Endodermal cell (in vitro differentiated cells): ENCODE results near the gene BMP7. TPM values are rescaled to one million over a fixed set of nuclear protein-coding genes. Genes with fewer than 3 reads are reported as not detected.

Source experiments
- DNase-seq: peaks from one replicate; pipeline ENCODE4 v3.0.0-alpha.2; 2017
- H3K27ac ChIP-seq: 2 replicates; pipeline ENCODE4 v1.5.1; 2013; ENCODE audit warnings: mild to moderate bottlenecking, low read depth, low read length, moderate library complexity
- H3K27me3 ChIP-seq: 2 replicates; pipeline ENCODE4 v1.6.1; 2013; ENCODE audit warnings: mild to moderate bottlenecking, low read length, moderate library complexity; ENCODE audit not compliant: insufficient read depth, control insufficient read depth, poor library complexity, severe bottlenecking
- H3K36me3 ChIP-seq: 2 replicates; pipeline ENCODE4 v1.7.0; 2013; ENCODE audit warnings: mild to moderate bottlenecking, low read length, moderate library complexity; ENCODE audit not compliant: control insufficient read depth, insufficient read depth
- H3K4me1 ChIP-seq: one replicate; pipeline ENCODE4 v1.7.0; 2013; ENCODE audit warnings: low read length; ENCODE audit not compliant: control insufficient read depth, insufficient read depth
- H3K4me3 ChIP-seq: 2 replicates; pipeline ENCODE4 v1.5.1; 2013; ENCODE audit warnings: mild to moderate bottlenecking, low read length, moderate library complexity
- H3K9ac ChIP-seq: 2 replicates; pipeline ENCODE4 v1.6.1; 2013; ENCODE audit warnings: mild to moderate bottlenecking, low read length, moderate library complexity; ENCODE audit not compliant: poor library complexity, severe bottlenecking; ENCODE audit errors: extremely low read depth
- H3K9me3 ChIP-seq: 2 replicates; pipeline ENCODE4 v1.6.1; 2013; ENCODE audit warnings: mild to moderate bottlenecking, low read length, moderate library complexity; ENCODE audit not compliant: control insufficient read depth
- H3K27ac Mint-ChIP-seq: 2 replicates; pipeline ENCODE4 v1.8.0; 2020; ENCODE audit warnings: mixed read lengths
- H3K27me3 Mint-ChIP-seq: 2 replicates; pipeline ENCODE4 v1.8.0; 2021; ENCODE audit warnings: mild to moderate bottlenecking, mixed read lengths; ENCODE audit not compliant: insufficient read depth
- H3K36me3 Mint-ChIP-seq: 2 replicates; pipeline ENCODE4 v1.8.0; 2020; ENCODE audit warnings: low read depth, mixed read lengths
- H3K4me1 Mint-ChIP-seq: 2 replicates; pipeline ENCODE4 v1.8.0; 2020; ENCODE audit warnings: mixed read lengths
- H3K4me3 Mint-ChIP-seq: 2 replicates; pipeline ENCODE4 v1.8.0; 2020; ENCODE audit warnings: mild to moderate bottlenecking, moderate library complexity, mixed read lengths
- H3K9me3 Mint-ChIP-seq: 2 replicates; pipeline ENCODE4 v1.8.0; 2020; ENCODE audit warnings: mild to moderate bottlenecking, mixed read lengths
- CTCF ChIP-seq: fragments of 200-600 bp; sonication (generic); conservative IDR thresholded peaks from 2 replicates; pipeline ENCODE4 v1.5.0; 2021; ENCODE audit warnings: antibody characterized with exemption, mild to moderate bottlenecking
- WGBS, 2 experiments: methylation state at CpG; one replicate each; pipeline versions ENCODE4 v1.1.5 to v1.1.7; 2013; ENCODE audit warnings: missing lambda C conversion rate in 2 of 2, mixed read lengths in 1 of 2; ENCODE audit not compliant: insufficient coverage in 1 of 2, insufficient read length in 1 of 2; 5-methylcytosine and 5-hydroxymethylcytosine counted together
- total RNA-seq, 2 donors: library from RNA; stranded (reverse); fragmentation: NEBNext Ultra II Directional in 1 of 2; extraction: Animal tissue kit (Norgen Biotek cat#: 25700) in 1 of 2; gene quantifications; 2 replicates in 1 of 2; 3 replicates in 1 of 2; pipeline ENCODE4 v1.2.1, GENCODE V29; 2021

The BMP7 gene
- total RNA-seq, 2 donors from 2014 or later: 45.6 to 49.6 TPM

GRCh38 chr20:57249772-57250171, 16.7 kb downstream of the BMP7 start:
- Mint-ChIP-seq H3K36me3 (peaks cover 10% of the 10 kb centered on the region), H3K27me3 (no peaks in the 10 kb centered on the region), H3K4me3 (no peak overlapping the region), H3K9me3 (peaks cover 8% of the 10 kb centered on the region), H3K4me1 (peaks cover 24% of the 10 kb centered on the region), H3K27ac (no peak overlapping the region)
- Histone ChIP-seq H3K4me3 (no peak overlapping the region), H3K9ac (no peak overlapping the region), H3K27ac (no peak overlapping the region), H3K27me3 (no peaks in the 10 kb centered on the region), H3K4me1 (no peaks in the 10 kb centered on the region), H3K9me3 (no peaks in the 10 kb centered on the region), H3K36me3 (no peaks in the 10 kb centered on the region)
- TF ChIP-seq CTCF: no peak
- WGBS, 2 experiments: 86 to 98% methylated on average over 1 to 3 of the region's 3 CpGs
- DNase-seq: no peak

- Mint-ChIP-seq H3K4me1 (peaks cover 31% of the 10 kb centered on the region), H3K4me3 (no peak overlapping the region), H3K27ac (no peak overlapping the region), H3K9me3 (peaks cover 8% of the 10 kb centered on the region), H3K27me3 (no peaks in the 10 kb centered on the region), H3K36me3 (peaks cover 9% of the 10 kb centered on the region)
- Histone ChIP-seq H3K9ac (no peak overlapping the region), H3K4me3 (no peak overlapping the region), H3K27ac (no peak overlapping the region), H3K27me3 (no peaks in the 10 kb centered on the region), H3K4me1 (no peaks in the 10 kb centered on the region), H3K9me3 (no peaks in the 10 kb centered on the region), H3K36me3 (no peaks in the 10 kb centered on the region)
- no peak for TF ChIP-seq CTCF
- WGBS, 2 experiments: 94 to 100% methylated on average over 4 to 5 of the region's 5 CpGs
- no peak for DNase-seq
Observed at GRCh38 chr20:57249073-57249472, 17.4 kb downstream of the BMP7 start.

- Mint-ChIP-seq H3K36me3 (peaks cover 9% of the 10 kb centered on the region), H3K4me3 (no peak overlapping the region), H3K27ac (no peak overlapping the region), H3K27me3 (no peaks in the 10 kb centered on the region), H3K9me3 (peaks cover 8% of the 10 kb centered on the region), H3K4me1 (peaks cover 34% of the 10 kb centered on the region)
- Histone ChIP-seq H3K4me1 (no peaks in the 10 kb centered on the region), H3K27me3 (no peaks in the 10 kb centered on the region), H3K9ac (no peak overlapping the region), H3K36me3 (no peaks in the 10 kb centered on the region), H3K27ac (no peak overlapping the region), H3K4me3 (no peak overlapping the region), H3K9me3 (no peaks in the 10 kb centered on the region)
- WGBS, 2 experiments: 94 to 100% methylated on average over 2 to 4 of the region's 4 CpGs
- no peak for TF ChIP-seq CTCF
- DNase-seq: no peak
Observed at GRCh38 chr20:57248132-57248797, 18.2 kb downstream of the BMP7 start.
